Duodenal mucosa (tissue), 2 donors: ENCODE data around the gene NAXE.

Source experiments
- H3K27ac ChIP-seq: one replicate; pipeline ENCODE4 v1.7.0; 2013; ENCODE audit warnings: low read depth, low read length
- H3K27me3 ChIP-seq, 2 donors: one replicate each; pipeline ENCODE4 v1.7.0; 2013; ENCODE audit warnings: low read length in 2 of 2, control low read depth in 1 of 2; ENCODE audit not compliant: insufficient read depth in 2 of 2, control insufficient read depth in 1 of 2
- H3K36me3 ChIP-seq, 2 donors: one replicate each; pipeline ENCODE4 v1.7.0; 2013; ENCODE audit warnings: low read length in 2 of 2, control low read depth in 1 of 2; ENCODE audit not compliant: insufficient read depth in 2 of 2, control insufficient read depth in 1 of 2
- H3K4me1 ChIP-seq, 2 donors: one replicate each; pipeline ENCODE4 v1.7.0; 2013; ENCODE audit warnings: low read length in 2 of 2, control low read depth in 1 of 2; ENCODE audit not compliant: insufficient read depth in 2 of 2, control insufficient read depth in 1 of 2
- H3K4me3 ChIP-seq, 2 donors: one replicate each; pipeline ENCODE4 v1.7.0; 2013; ENCODE audit warnings: low read length in 2 of 2, low read depth in 1 of 2
- H3K9ac ChIP-seq, 2 donors: one replicate each; pipeline ENCODE4 v1.7.0; 2013; ENCODE audit warnings: low read length in 2 of 2, low read depth in 1 of 2
- H3K9me3 ChIP-seq, 2 donors: one replicate each; pipeline ENCODE4 v1.7.0; 2013; ENCODE audit warnings: low read length in 2 of 2, control low read depth in 1 of 2; ENCODE audit not compliant: control insufficient read depth in 1 of 2

The NAXE gene

DNA sequence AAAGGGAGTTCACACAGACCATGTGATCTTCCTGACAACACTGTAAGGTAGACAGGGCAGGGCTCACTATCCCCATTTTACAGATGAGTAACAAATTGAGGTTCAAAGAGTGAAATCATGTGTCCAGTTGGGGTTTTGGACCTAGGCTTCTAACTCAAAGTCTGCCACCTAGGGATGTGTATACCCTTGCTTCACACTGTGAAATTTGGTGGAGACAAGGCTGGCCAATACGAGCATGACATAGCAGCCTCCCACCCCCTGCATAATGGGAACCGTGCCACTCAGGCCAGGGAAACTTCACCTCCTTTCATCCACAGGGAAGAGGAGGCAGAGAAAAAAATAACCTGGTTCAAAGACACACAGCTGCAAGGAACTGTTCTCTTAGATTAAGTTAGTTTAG lies 26.1 kb upstream of the NAXE start:
- Histone ChIP-seq H3K4me1 (peaks cover 0 to 1% of the 10 kb centered on the region in 2 donors), H3K9ac (no peak overlapping the region), H3K27me3 (no peaks in the 10 kb centered on the region), H3K36me3 (peaks cover 0 to 35% of the 10 kb centered on the region in 2 donors), H3K27ac (no peak overlapping the region), H3K4me3 (no peak overlapping the region), H3K9me3 (no peaks in the 10 kb centered on the region)

DNA sequence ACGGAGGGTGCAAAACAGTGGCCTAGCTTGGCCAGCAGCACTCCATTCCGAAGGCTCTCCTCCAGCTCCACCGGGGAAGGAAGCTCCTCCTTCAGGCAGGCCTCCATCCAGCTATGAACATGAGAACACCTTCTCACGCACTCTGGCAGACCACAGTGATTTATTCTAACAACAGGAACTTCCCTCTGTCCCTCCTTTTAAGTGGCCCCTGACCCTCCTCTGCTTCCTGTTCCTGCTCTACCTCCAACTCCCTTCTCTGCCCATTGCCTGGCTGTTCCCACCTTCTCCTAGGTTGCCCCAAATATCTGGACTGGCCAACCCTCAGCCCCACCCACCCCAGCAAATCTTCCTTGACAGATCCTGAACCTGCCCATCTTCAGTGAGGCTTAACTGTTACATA lies 25.1 kb upstream of the NAXE start:
- Histone ChIP-seq H3K27me3 (no peaks in the 10 kb centered on the region), H3K27ac (no peak overlapping the region), H3K4me1 (peaks cover 8 to 10% of the 10 kb centered on the region in 2 donors), H3K36me3 (peaks cover 0 to 31% of the 10 kb centered on the region in 2 donors), H3K9ac (no peak overlapping the region), H3K9me3 (no peaks in the 10 kb centered on the region), H3K4me3 (no peak overlapping the region)

DNA sequence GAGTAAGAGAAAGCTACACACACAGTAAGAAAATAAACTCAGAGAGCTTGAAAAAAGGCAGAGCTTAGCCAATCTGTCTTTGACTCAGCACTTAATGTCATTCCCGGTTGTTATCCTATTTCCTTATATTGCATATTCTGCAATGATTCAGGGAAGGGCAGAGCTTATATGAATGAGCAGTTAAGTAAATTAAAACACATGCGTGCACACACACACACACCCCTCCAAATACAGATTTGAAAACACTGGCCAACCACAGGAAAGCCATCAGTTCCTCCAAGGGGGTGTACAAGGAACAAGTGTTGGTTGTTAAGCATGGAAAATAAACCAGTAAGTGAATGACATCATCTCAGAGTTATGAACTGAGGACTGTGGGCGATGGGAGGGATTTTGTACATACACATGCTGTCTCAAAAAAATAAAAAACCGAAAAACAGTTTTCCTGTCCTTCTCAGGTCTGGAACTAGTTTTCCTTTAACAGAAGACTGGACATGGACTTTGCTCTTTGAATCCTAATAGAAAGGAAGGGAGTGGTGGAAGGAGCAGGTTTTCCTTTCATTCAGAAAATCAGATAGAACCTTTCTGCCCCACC lies 20.2 kb upstream of the NAXE start:
- H3K27ac ChIP-seq = peak overlapping the region; percentile 79
- H3K4me3 ChIP-seq = peak overlapping the region; percentile 75 to 79
- peaks cover 12 to 13% of the 10 kb centered on the region in 2 donors for H3K4me1 ChIP-seq
- peak overlapping the region; percentile 48 to 78 for H3K9ac ChIP-seq
- H3K27me3 ChIP-seq = no peaks in the 10 kb centered on the region
- no peaks in the 10 kb centered on the region for H3K9me3 ChIP-seq
- H3K36me3 ChIP-seq = no peaks in the 10 kb centered on the region

DNA sequence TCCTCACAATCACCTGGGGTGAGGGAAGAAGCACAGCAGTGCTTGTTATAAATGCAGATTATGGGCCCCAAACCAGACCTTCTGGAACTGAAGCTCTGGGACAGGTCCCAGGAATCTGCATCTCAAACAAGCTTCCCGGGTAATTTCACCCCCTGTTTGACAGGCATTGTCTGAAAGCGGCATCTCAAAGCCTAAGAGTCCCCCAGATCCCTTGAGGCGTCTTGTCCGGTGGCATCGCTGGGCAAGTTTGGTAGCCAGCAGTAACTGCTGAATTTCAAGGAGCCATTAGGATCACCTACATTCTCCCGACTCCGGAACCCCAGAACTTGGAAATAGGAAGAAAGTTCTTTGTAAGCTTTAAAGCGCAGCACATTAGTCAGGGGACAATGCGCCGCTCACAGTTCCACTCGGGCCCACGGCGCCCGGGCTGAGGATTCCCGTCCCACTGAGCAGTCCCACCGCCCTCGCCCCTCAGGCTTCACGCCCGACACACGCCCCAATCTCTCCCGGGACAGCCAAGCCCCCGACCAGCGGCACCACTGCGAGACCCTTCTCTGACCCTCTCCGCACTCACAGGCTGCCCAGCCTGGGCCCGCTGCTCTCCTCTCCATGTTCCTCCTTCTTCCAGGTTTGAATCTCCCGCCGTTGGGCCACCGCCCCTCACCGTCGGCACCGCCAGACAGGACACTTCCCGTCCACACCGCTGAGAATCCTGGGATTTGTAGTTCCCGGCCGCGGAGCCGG lies 19.5 kb upstream of the NAXE start, which contains the start of gene IQGAP3:
Gene IQGAP3 (minus strand): TSS at position 647 of the 744 bp plus-strand sequence. CDS start 36 bp downstream, at position 611.
- H3K36me3 ChIP-seq = no peaks in the 10 kb centered on the region
- peaks cover 12 to 13% of the 10 kb centered on the region in 2 donors for H3K4me1 ChIP-seq
- H3K9ac ChIP-seq = peak within 1 kb of the TSS; percentile 58 to 78
- H3K4me3 ChIP-seq = peak within 1 kb of the TSS; percentile 75 to 79
- no peaks in the 10 kb centered on the region for H3K9me3 ChIP-seq
- H3K27ac ChIP-seq = peak within 1 kb of the TSS; percentile 79
- H3K27me3 ChIP-seq = no peaks in the 10 kb centered on the region

DNA sequence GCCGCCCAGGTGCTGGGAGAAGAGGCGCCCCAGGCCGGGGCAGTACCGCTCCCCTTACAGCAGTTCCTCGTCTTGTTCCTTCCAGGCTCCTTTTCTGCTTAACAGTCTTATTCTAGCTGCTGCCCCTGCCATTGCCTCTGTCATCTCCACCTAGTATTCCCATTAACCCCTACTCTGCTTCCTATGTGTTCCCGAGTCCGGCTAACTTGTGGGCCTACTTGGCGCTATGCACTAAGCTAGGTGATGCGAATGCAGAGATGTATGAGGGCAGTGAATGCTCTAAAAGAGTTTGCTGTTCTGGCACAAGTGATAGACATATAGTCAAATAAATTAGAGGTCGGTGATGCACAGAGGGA lies 18.9 kb upstream of the NAXE start:
- Histone ChIP-seq H3K27me3 (no peaks in the 10 kb centered on the region), H3K27ac (no peak overlapping the region), H3K9ac (no peak overlapping the region), H3K9me3 (no peaks in the 10 kb centered on the region), H3K4me1 (peaks cover 12 to 13% of the 10 kb centered on the region in 2 donors), H3K36me3 (no peaks in the 10 kb centered on the region), H3K4me3 (peak overlapping the region; percentile 11 to 75)

DNA sequence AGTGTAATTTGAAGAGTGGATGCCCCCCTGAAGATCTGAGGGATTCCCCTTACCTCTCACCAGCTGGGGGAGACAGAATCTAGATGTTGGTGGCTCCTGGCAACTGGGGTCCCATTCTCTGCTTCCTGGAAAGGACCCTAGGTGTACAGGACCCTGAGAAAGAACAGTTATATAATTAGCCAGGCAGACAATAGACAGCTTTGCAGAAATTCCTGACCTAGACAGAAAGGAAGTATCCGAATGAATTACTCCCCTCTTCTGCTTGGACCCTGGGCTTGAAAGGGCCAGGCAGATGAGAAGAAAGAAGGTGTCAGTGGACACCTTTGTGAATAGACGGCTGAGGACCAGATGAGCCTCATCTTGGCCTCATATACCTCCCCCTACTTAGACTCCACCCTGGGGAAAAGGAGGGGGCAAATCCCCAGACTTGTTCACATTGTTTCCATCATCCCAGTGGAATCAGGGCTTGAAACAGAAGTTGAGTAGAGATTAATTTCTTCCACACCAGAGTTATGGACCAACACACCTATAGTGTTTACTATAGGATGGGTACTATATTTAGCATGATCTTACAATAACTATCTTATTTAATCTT lies 17.4 kb upstream of the NAXE start:
- no peak overlapping the region for H3K4me3 ChIP-seq

DNA sequence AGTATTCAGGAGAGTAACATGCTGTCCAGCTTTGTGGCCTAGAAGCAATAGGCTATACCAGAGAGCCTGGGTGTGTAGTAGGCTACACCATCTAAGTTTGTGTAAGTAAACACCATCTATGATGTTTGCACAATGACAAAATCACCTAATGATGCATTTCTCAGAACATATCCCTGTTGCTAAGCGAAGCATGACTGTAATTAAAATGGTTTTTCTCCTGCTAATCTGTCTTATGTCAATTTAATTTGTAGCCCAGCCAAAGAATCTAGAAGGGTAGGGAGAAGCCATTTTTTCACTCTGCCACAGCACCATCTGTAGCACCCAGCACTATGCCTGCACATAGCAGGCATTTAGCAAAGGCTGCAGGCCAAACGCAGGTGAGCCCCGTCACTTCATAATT lies 14.0 kb upstream of the NAXE start:
- no peak overlapping the region for H3K9ac ChIP-seq
- H3K27ac ChIP-seq = no peak overlapping the region

More for the DNA sequence above, 17.4 kb upstream of the NAXE start:
- no peak overlapping the region for H3K27ac ChIP-seq
- no peaks in the 10 kb centered on the region for H3K36me3 ChIP-seq
- no peaks in the 10 kb centered on the region for H3K27me3 ChIP-seq
- H3K9ac ChIP-seq = no peak overlapping the region
- H3K4me1 ChIP-seq = peaks cover 12 to 13% of the 10 kb centered on the region in 2 donors
- no peaks in the 10 kb centered on the region for H3K9me3 ChIP-seq

DNA sequence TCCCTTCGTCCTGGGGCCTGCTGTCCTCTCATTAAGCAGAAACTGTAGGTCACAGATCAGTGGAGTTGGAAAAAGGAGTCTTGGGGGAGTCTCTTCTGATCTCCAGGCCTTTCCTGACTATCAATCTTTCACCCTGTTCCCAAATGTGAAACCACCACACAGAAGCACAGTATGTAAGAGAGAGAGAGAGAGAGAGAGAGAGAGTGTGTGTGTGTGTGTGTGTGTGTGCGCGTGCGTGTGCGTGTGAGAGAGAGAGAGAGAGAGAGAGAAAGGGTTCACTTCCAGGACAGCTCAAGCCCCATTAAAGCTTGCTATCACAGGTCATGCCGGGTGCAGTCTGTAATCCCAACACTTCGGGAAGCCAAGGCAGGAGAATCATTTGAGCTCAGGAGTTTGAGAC lies 13.5 kb upstream of the NAXE start:
- Histone ChIP-seq H3K36me3 (no peaks in the 10 kb centered on the region), H3K9me3 (no peaks in the 10 kb centered on the region), H3K9ac (no peak overlapping the region), H3K4me1 (no peaks in the 10 kb centered on the region), H3K27ac (no peak overlapping the region), H3K27me3 (no peaks in the 10 kb centered on the region), H3K4me3 (no peak overlapping the region)

More for the DNA sequence above, 14.0 kb upstream of the NAXE start:
- no peak overlapping the region for H3K4me3 ChIP-seq
- H3K9me3 ChIP-seq = no peaks in the 10 kb centered on the region
- H3K4me1 ChIP-seq = no peaks in the 10 kb centered on the region
- no peaks in the 10 kb centered on the region for H3K27me3 ChIP-seq
- H3K36me3 ChIP-seq = no peaks in the 10 kb centered on the region

DNA sequence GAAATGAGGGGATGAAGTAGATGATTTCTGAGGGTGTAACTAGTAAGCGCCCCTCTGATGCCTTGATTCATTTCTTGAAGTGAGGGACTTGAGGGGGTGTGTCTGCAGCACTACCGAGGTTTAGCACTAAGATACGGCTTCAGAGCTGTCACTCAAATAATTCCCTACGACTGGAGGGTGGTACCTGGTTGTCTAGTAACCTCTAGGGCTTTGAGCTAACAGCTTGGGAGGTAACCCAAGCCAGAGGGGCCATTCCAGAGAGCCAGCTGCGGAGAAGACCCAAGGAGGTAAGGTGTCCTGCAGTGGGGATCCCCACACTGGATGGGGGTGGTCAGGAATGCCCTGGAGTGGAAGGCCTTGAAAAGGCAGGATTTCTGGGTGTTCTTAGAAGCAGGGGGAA lies 12.1 kb upstream of the NAXE start, which contains the start of gene TTC24:
Gene TTC24 (plus strand): TSS at position 252 of the 400 bp plus-strand sequence. CDS start 1,642 bp downstream, outside the sequence.
- H3K4me3 ChIP-seq = no peak within 1 kb of the TSS
- H3K9ac ChIP-seq = no peak within 1 kb of the TSS
- no peaks in the 10 kb centered on the region for H3K27me3 ChIP-seq
- no peak within 1 kb of the TSS for H3K27ac ChIP-seq
- H3K9me3 ChIP-seq = no peaks in the 10 kb centered on the region
- H3K36me3 ChIP-seq = no peaks in the 10 kb centered on the region
- H3K4me1 ChIP-seq = no peaks in the 10 kb centered on the region
